H9 (cell line): ENCODE measurements around the gene F8. TPM values are rescaled to one million over a fixed set of nuclear protein-coding genes. Genes with fewer than 3 reads are reported as not detected.

ENCODE experiments used
- DNase-seq: peaks from one replicate; pipeline ENCODE4 v3.0.0-alpha.2; 2017
- H2AFZ ChIP-seq: one replicate; pipeline ENCODE4 v1.6.1; 2013; ENCODE audit warnings: mild to moderate bottlenecking, low read length, control low read depth, moderate library complexity
- H2AK5ac ChIP-seq: 2 replicates; pipeline ENCODE4 v1.6.1; 2013; ENCODE audit warnings: low read length, control low read depth, mixed read lengths; ENCODE audit not compliant: insufficient read length
- H2BK120ac ChIP-seq: one replicate; pipeline ENCODE4 v1.6.1; 2013; ENCODE audit warnings: low read depth, mild to moderate bottlenecking, low read length, control low read depth, inconsistent platforms; ENCODE audit not compliant: poor library complexity, severe bottlenecking
- H2BK12ac ChIP-seq: 2 replicates; pipeline ENCODE4 v1.6.1; 2013; ENCODE audit warnings: low read length, control low read depth, mixed read lengths, low read depth; ENCODE audit not compliant: insufficient read length
- H2BK15ac ChIP-seq: 2 replicates; pipeline ENCODE4 v1.6.1; 2013; ENCODE audit warnings: low read depth, low read length, control low read depth
- H2BK20ac ChIP-seq: one replicate; pipeline ENCODE4 v1.6.1; 2013; ENCODE audit warnings: low read depth, mild to moderate bottlenecking, low read length, control low read depth, inconsistent platforms; ENCODE audit not compliant: poor library complexity, severe bottlenecking
- H2BK5ac ChIP-seq: 2 replicates; pipeline ENCODE4 v1.6.1; 2013; ENCODE audit warnings: low read length, control low read depth, mixed read lengths; ENCODE audit not compliant: insufficient read length
- H3K14ac ChIP-seq: 2 replicates; pipeline ENCODE4 v1.6.1; 2013; ENCODE audit warnings: low read length, control low read depth; ENCODE audit not compliant: insufficient read depth
- H3K18ac ChIP-seq: 2 replicates; pipeline ENCODE4 v1.6.1; 2013; ENCODE audit warnings: low read depth, mild to moderate bottlenecking, mixed read lengths, low read length, control low read depth; ENCODE audit not compliant: insufficient read length
- H3K23ac ChIP-seq: 2 replicates; pipeline ENCODE4 v1.6.1; 2013; ENCODE audit warnings: low read length, control low read depth, mixed read lengths, low read depth; ENCODE audit not compliant: insufficient read length
- H3K23me2 ChIP-seq: 2 replicates; pipeline ENCODE4 v1.6.1; 2013; ENCODE audit warnings: low read depth, mild to moderate bottlenecking, mixed read lengths, low read length, control low read depth; ENCODE audit not compliant: insufficient read length, poor library complexity, severe bottlenecking
- H3K27ac ChIP-seq: 2 replicates; pipeline ENCODE4 v1.5.1; 2013; ENCODE audit warnings: low read length, control low read depth, mixed read lengths, low read depth; ENCODE audit not compliant: insufficient read length
- H3K27me3 ChIP-seq: 2 replicates; pipeline ENCODE4 v1.6.1; 2013; ENCODE audit warnings: low read length, control low read depth, inconsistent platforms; ENCODE audit not compliant: insufficient read depth
- H3K4ac ChIP-seq: 2 replicates; pipeline ENCODE4 v1.6.1; 2013; ENCODE audit warnings: low read depth, mild to moderate bottlenecking, control low read depth, inconsistent platforms, low read length, moderate library complexity
- H3K4me1 ChIP-seq: 2 replicates; pipeline ENCODE4 v1.6.1; 2013; ENCODE audit warnings: low read length, control low read depth, inconsistent platforms; ENCODE audit not compliant: insufficient read depth
- H3K4me2 ChIP-seq: 2 replicates; pipeline ENCODE4 v1.6.1; 2013; ENCODE audit warnings: low read length, control low read depth, mixed read lengths; ENCODE audit not compliant: insufficient read length, insufficient read depth
- H3K56ac ChIP-seq: 2 replicates; pipeline ENCODE4 v1.6.1; 2013; ENCODE audit warnings: low read depth, mild to moderate bottlenecking, mixed read lengths, low read length, control low read depth; ENCODE audit not compliant: insufficient read length
- H3K79me1 ChIP-seq: 2 replicates; pipeline ENCODE4 v1.6.1; 2013; ENCODE audit warnings: low read depth, mild to moderate bottlenecking, moderate library complexity, low read length, control low read depth, inconsistent platforms; ENCODE audit not compliant: insufficient read depth, poor library complexity, severe bottlenecking
- H3K79me2 ChIP-seq: 2 replicates; pipeline ENCODE4 v1.6.1; 2013; ENCODE audit warnings: low read length, control low read depth, inconsistent platforms; ENCODE audit not compliant: insufficient read depth
- H3K9ac ChIP-seq: 2 replicates; pipeline ENCODE4 v1.6.1; 2013; ENCODE audit warnings: low read length, control low read depth, mixed read lengths; ENCODE audit not compliant: insufficient read length; ENCODE audit errors: extremely low read depth
- H3K9me3 ChIP-seq: one replicate; pipeline ENCODE4 v1.6.1; 2013; ENCODE audit warnings: low read depth, low read length, inconsistent platforms; ENCODE audit not compliant: control insufficient read depth
- H3T11ph ChIP-seq: one replicate; pipeline ENCODE4 v1.6.1; 2013; ENCODE audit warnings: mild to moderate bottlenecking, low read length, control low read depth, inconsistent platforms
- H4K20me1 ChIP-seq: one replicate; pipeline ENCODE4 v1.6.1; 2013; ENCODE audit not compliant: control insufficient read depth, insufficient read length, insufficient read depth
- H4K5ac ChIP-seq: 2 replicates; pipeline ENCODE4 v1.6.1; 2013; ENCODE audit warnings: low read depth, mild to moderate bottlenecking, mixed read lengths, low read length, control low read depth; ENCODE audit not compliant: insufficient read length
- H4K8ac ChIP-seq: replicated peaks from 2 replicates; pipeline ENCODE4 v1.6.1; 2013; ENCODE audit warnings: low read length, control low read depth, mixed read lengths, low read depth; ENCODE audit not compliant: insufficient read length
- H4K91ac ChIP-seq: 2 replicates; pipeline ENCODE4 v1.6.1; 2013; ENCODE audit warnings: low read depth, mild to moderate bottlenecking, moderate library complexity, mixed read lengths, low read length, control low read depth; ENCODE audit not compliant: insufficient read length
- H3K27ac Mint-ChIP-seq, 3 experiments: 2 replicates in 2 of 3; 3 replicates in 1 of 3; pipeline ENCODE4 v1.8.0; 2020 to 2021; ENCODE audit warnings: mixed read lengths in 3 of 3, mild to moderate bottlenecking in 1 of 3, moderate library complexity in 1 of 3
- H3K27me3 Mint-ChIP-seq: 2 replicates; pipeline ENCODE4 v1.8.0; 2021; ENCODE audit warnings: low read depth, mild to moderate bottlenecking, moderate library complexity, mixed read lengths
- H3K36me3 Mint-ChIP-seq, 3 experiments: 2 replicates in 2 of 3; 3 replicates in 1 of 3; pipeline ENCODE4 v1.8.0; 2020 to 2021; ENCODE audit warnings: low read depth in 3 of 3, mixed read lengths in 3 of 3; ENCODE audit not compliant: insufficient read depth in 1 of 3
- H3K4me1 Mint-ChIP-seq, 2 experiments: 2 replicates each; pipeline ENCODE4 v1.8.0; 2020; ENCODE audit warnings: mixed read lengths in 2 of 2
- H3K4me3 Mint-ChIP-seq, 2 experiments: 2 replicates in 1 of 2; 3 replicates in 1 of 2; pipeline ENCODE4 v1.8.0; 2020 to 2021; ENCODE audit warnings: mild to moderate bottlenecking in 2 of 2, mixed read lengths in 2 of 2, moderate library complexity in 1 of 2
- H3K9me3 Mint-ChIP-seq, 2 experiments: 2 replicates in 1 of 2; 3 replicates in 1 of 2; pipeline ENCODE4 v1.8.0; 2020; ENCODE audit warnings: mild to moderate bottlenecking in 2 of 2, mixed read lengths in 2 of 2, moderate library complexity in 1 of 2
- CTCF ChIP-seq: fragments of 200-600 bp; sonication (generic); conservative IDR thresholded peaks from 3 replicates; pipeline ENCODE4 v1.8.0; 2021; ENCODE audit warnings: antibody characterized with exemption, mild to moderate bottlenecking
- WGBS: extraction: QIAGEN DNeasy Blood & Tissue Kit; methylation state at CpG from one replicate; pipeline ENCODE4 v1.1.7; 2013; ENCODE audit warnings: missing lambda C conversion rate, low lambda C conversion rate, mixed read lengths; ENCODE audit not compliant: insufficient read length; ENCODE audit errors: extremely low coverage; 5-methylcytosine and 5-hydroxymethylcytosine counted together
- long read RNA-seq: library from polyadenylated mRNA; unstranded; transcript quantifications from one replicate; pipeline ENCODE4 v2.0.0, GENCODE V29; 2020
- total RNA-seq: library from RNA; stranded (reverse); gene quantifications from 2 replicates; pipeline ENCODE4 v1.2.1, GENCODE V29; 2021

The F8 gene
- 3.1 and 3.4 TPM in 2 replicates for total RNA-seq
- long read RNA-seq, partial matches to known transcripts = 1 of 13 reads
- long read RNA-seq, other reads (novel, unspliced or antisense) = 10 of 13 reads

- no peak within 1 kb of the TSS for H4K91ac ChIP-seq
- WGBS = no CpG with 5 or more reads among the region's 1 CpG
- no peak within 1 kb of the TSS for H3K4me2 ChIP-seq
- no peak within 1 kb of the TSS for H2BK12ac ChIP-seq
- H3K4me1 ChIP-seq = no peaks in the 10 kb centered on the region
- TF ChIP-seq CTCF = no peak
- Mint-ChIP-seq H3K27ac (no peak within 1 kb of the TSS; a peak in 1 of 7 replicates), H3K27me3 (no peaks in the 10 kb centered on the region), H3K9me3 (peaks cover 45 to 46% of the 10 kb centered on the region in 2 experiments), H3K4me3 (no peak within 1 kb of the TSS), H3K4me1 (peaks cover 3 to 4% of the 10 kb centered on the region in 2 experiments), H3K36me3 (peaks cover 0 to 7% (median 3%) of the 10 kb centered on the region in 3 experiments; a peak in 2 of 7 replicates)
- H3K56ac ChIP-seq = no peak within 1 kb of the TSS
- H2BK20ac ChIP-seq = no peak within 1 kb of the TSS
- H2AFZ ChIP-seq = no peak within 1 kb of the TSS
- H2BK120ac ChIP-seq = no peak within 1 kb of the TSS
- H4K8ac ChIP-seq = no peak within 1 kb of the TSS
- H3K9me3 ChIP-seq = peaks cover 29% of the 10 kb centered on the region
- H3K23ac ChIP-seq = no peak within 1 kb of the TSS
- no peak within 1 kb of the TSS for H2BK15ac ChIP-seq
- H2AK5ac ChIP-seq = no peak within 1 kb of the TSS
- H4K20me1 ChIP-seq = no peaks in the 10 kb centered on the region
- no peak within 1 kb of the TSS for H3T11ph ChIP-seq
- H3K9ac ChIP-seq = no peak within 1 kb of the TSS
- H4K5ac ChIP-seq = no peak within 1 kb of the TSS
- no peak within 1 kb of the TSS for H3K14ac ChIP-seq
- H3K27ac ChIP-seq = no peak within 1 kb of the TSS
- no peak within 1 kb of the TSS for H2BK5ac ChIP-seq
- no peak within 1 kb of the TSS for H3K18ac ChIP-seq
- no peaks in the 10 kb centered on the region for H3K27me3 ChIP-seq
- no peak within 1 kb of the TSS for H3K4ac ChIP-seq
- no peaks in the 10 kb centered on the region for H3K79me1 ChIP-seq
- H3K79me2 ChIP-seq = no peaks in the 10 kb centered on the region
- no peak for DNase-seq
- H3K23me2 ChIP-seq = no peaks in the 10 kb centered on the region
Observed at GRCh38 chrX:155022585-155022984, at the start of gene F8. F8 (minus strand) TSS chrX:155022723; CDS start chrX:155022552, 171 bp downstream.
